GM19395 (cell line): Measurements from ENCODE around the gene PDE4A.
A peak's percentile ranks its signal among the peaks of the same experiment; 100 is the strongest.
"Not testable (repeated sequence)": the region's sequence is repeated elsewhere in the genome, so short reads cannot be mapped to it uniquely, and the experiment has no call there.

Experiments
- ATAC-seq: cut with Tn5 transposase; IDR thresholded peaks from one replicate; pipeline ENCODE4 v1.9.1; 2021; ENCODE audit warnings: mild to moderate bottlenecking, moderate library complexity; ENCODE audit not compliant: unreplicated experiment

The PDE4A gene

DNA sequence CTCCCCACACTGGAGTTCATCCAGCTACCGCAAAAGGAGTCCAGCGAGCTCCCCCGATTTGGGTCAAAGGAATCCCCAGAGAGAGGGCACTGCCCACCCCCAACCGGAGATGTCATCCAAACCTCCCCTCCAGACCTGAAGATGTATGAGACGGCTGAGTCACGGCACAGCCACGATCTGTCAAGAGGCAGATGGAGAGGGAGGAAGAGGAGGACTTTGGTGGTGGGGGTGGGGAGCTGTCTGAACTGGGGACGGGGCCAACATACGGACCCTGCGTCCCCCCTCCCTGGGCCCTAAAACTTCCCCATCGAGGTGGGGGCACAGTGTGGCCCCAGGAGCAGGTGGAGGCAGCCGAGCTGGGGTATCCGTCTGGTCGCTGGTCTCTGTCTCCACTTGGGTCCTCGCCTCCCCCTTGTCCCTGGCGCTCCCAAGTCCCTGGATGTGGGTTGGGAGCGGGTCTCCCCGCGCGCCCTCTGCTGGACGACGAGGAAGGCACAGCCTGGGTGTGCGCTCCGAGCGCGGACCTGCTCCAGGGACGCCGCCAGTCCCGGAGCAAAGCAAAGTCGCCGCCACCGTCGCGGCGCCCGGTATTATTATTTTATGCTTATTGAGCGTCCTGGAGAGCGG is 3.8 kb downstream of the PDE4A start:
- no peak for ATAC-seq

GRCh38 chr19:10427169-10427568 is 6.8 kb downstream of the PDE4A start:
- ATAC-seq = no peak

DNA sequence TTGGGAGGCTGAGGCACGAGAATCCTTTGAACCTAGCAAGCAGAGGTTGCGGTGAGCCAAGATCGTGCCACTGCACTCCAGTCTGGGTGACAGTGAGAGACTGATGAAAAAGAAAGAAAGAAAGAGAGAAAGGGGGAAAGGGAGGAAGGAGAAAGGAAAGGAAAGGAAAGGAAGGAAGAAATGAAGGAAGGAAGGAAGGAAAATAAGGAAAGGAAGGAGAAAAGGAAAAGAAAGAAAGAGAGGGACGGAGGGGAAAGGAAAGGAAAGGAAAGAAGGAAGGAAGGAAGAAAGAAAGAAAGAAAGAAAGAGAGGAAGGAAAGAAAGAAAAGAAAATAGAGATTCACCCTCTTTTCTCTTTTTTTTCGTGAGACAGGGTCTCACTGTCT is 8.7 kb downstream of the PDE4A start:
- no peak for ATAC-seq

GRCh38 chr19:10430505-10431253 is 10.3 kb downstream of the PDE4A start:
- no peak for ATAC-seq

DNA sequence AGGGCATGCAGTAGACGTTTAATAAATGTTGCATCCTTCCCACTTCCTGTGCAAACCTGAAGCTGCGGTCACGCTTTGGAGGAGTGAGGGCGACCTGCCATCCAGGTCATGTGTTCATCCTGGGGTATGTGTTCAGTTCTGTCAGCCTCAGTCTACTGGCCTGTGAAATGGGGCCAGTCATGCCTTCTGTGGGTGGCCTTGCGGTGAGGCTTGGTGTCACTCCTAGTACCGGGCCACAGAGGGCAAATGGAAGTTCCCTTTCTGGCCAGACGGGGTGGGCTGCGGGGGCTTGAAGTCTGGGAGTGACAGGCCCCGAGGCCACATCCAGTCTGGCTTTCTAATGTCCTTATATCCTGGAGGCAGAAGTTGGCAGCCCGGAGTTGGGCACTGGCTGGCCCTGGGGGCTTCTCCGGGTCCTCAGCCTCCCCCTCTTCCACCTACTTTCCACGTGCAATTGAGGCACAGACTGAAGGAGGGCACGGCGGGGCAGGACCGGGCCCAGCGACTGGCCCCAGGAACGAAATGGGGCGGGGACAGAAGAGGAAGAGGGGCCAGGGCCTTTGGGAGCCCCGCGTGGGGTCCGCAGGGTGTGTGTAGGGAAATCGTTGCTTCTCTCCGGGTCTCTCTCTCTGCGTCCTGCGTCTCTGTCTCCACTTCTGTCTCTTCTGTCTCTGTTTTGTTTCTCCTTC is 11.1 kb downstream of the PDE4A start:
- ATAC-seq = no peak

DNA sequence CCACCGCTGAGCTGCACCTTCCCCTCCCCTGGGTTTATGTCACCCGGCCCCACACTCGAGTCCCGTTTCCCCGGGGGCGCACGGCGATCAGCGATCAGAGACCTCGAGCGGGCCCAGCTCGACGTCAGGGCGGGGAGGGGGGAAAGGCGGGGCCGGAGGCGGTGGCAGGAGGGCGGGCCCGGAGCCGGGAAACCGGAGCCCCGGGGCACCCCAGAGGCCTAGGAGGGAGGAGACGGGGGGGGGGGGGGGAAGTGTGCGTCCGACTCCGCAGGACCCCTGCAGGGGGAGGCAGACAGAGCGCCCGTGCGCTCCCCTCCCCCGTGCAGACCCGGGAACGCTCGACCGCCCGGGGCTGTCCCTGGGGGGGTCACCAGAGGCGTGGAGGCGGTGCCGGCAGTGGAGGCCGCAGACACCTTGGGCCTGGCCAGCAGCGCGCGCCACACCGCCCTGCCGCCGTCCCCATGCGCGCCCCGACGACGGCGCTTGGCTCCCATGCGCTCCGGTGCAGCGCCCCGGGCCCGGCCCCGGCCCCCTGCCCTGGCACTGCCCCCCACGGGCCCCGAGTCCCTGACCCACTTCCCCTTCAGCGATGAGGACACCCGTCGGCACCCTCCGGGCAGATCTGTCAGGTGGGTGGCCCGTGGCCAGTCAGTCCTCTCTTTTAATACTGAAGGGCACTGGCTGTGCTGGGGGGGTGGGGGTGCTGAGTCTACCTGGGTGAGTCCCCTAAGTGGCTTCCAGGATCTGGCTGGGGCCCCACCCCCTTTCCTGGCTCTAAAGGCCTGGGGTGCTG is 11.8 kb downstream of the PDE4A start:
- ATAC-seq = no peak

- ATAC-seq = no peak
Measured at GRCh38 chr19:10432736-10433130, 12.4 kb downstream of the PDE4A start.

DNA sequence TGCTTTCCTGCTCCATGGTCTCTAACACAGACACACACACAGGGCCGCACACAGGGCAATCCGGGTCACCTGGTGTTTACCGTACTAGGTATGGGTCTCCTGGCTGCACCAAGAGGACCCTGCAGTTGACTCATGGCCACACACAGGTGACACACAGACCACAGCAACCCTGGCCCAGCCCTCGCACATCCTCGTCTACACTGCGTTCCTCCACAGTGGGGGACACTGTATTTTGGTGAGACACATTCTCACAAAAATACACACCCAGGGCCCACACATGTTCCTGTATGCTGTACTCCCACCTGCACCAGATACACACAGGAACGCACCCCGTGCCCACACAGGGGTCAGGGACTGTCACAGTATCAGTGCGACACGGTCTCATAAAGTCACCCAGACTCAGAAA is 12.8 kb downstream of the PDE4A start:
- ATAC-seq = no peak

DNA sequence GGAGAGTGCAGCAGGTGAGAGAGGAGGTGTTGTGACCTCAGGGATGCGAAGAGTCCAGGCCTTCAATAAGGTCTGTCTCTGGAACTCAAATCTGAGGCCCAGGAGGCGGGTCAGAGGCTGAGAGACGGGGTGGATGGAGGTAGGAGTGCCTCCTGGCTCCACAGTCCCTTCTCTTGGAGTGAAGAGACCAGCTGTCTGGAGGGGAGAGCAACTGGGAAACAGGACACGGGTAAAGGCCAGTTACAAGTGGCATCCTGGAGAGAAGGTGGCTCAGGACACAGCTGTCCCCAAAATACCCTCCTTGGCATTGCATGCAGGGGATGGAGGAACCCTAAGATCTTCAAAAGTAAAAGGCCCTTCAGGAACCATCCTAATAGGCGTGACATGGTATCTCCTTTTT is 19.2 kb downstream of the PDE4A start:
- ATAC-seq = no peak

DNA sequence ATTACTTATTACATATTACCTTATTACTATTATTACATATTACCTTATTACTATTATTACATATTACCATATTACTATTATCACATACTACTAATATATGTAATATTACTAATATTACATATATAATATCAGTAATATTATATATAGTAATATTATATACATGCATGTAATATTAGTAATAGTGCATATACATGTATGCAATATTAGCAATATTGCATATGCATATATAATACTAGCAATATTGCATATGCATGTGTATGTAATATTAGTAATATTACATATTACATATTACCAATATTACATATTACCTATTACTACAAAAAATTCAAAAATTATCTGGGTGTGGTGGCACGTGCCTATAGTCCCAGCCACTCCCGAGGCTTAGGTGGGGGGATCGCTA is 22.4 kb downstream of the PDE4A start:
- no peak for ATAC-seq

DNA sequence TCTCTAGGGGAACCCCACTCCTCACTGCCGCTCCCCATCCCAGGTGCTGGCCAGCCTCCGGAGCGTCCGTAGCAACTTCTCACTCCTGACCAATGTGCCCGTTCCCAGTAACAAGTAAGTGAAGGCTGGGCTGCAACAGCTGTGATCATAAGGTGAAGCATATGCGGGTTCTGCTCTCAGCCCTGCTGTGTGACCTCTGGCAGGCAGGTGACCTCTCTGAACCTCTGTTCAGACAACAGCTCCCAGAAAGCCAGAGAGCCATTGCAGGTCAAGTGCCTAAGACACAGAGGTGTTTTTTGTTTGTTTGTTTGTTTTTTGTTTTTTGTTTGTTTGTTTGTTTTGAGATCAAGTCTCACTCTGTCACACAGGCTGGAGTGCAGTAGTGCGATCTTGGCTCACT is 28.7 kb downstream of the PDE4A start:
- ATAC-seq = no peak

DNA sequence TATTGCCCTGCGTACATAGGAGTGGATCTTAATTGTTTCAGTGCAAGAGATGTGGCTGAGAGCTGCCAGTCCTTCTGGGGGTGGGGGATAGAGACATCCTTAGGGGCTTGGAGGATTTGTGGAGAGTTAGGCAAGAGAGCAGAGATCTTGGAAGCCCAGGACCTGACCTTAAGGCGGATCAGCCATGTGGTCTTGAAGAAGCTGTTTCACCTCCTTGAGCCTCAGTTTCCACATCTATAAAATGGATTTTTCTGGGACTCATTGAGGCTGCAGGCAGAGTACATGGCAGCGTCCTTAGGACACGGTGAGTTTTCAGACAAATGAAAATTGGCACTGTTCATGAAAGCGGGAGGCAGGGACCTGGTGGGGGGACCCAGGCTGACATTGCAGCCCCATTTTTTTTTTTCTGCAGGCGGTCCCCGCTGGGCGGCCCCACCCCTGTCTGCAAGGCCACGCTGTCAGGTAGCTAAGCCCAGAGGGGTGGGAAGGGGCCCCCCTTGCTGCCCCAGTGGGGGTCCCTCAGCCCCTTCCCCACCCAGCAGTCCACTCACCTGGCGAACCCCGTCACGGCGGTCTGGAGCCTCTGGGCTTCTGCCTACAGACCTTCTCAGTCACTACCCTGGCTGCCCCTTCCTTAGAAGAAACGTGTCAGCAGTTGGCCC is 30.0 kb downstream of the PDE4A start:
- no peak for ATAC-seq

- no peak for ATAC-seq
Measured at GRCh38 chr19:10450853-10451609, 30.7 kb downstream of the PDE4A start.

- ATAC-seq = no peak
Measured at GRCh38 chr19:10452726-10453618, 32.6 kb downstream of the PDE4A start.

DNA sequence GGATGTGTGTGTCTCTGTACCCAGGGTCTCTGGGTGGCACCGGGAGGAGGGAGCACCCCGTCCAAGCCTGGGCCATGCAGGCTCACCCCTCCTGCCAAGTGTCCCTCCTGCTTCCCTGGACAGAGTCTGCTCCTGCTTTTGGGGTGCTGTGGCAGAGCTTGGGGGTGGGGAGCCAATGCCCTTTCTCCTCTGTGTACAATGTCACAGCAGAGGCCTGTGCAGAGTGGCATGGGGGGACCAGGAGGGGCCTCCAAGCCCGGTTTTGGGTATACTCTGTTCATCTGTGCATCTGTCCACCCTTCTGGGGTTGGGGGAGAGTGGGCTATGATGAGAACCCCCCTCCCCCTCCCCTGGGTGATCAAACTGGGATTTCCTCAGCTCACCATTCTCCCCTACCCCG is 33.5 kb downstream of the PDE4A start:
- no peak for ATAC-seq

DNA sequence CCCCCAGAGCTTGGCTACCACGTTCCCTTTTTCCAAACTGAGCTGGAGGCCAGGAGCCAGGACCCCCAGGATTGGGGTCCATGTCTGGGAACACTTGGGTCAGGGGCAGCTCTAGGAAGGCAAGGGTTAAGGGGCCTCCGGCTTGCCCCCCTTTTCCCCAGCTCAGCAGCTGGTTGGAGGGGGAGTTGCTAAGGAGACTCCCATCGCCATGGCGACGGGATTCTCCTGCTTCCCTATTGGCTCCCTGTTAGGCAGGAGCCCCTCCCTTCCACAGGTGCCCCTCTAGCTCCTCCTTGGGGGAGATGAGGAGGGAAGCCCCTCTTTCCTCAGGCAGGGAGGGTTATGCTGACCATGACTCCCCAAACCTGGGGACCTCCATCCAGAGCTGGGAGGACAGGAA is 33.9 kb downstream of the PDE4A start:
- no peak for ATAC-seq

- not testable (repeated sequence) for ATAC-seq
Measured at GRCh38 chr19:10458733-10459132, 38.4 kb downstream of the PDE4A start.

GRCh38 chr19:10460714-10461046 is 40.3 kb downstream of the PDE4A start:
- ATAC-seq = peak; percentile 20
